HG02870 (cell line): ENCODE results near the gene SORCS2.

Experiments used
- ATAC-seq: cut with Tn5 transposase; IDR thresholded peaks from one replicate; pipeline ENCODE4 v1.9.1; 2021; ENCODE audit warnings: mild to moderate bottlenecking, moderate library complexity; ENCODE audit not compliant: unreplicated experiment

SORCS2 gene

DNA sequence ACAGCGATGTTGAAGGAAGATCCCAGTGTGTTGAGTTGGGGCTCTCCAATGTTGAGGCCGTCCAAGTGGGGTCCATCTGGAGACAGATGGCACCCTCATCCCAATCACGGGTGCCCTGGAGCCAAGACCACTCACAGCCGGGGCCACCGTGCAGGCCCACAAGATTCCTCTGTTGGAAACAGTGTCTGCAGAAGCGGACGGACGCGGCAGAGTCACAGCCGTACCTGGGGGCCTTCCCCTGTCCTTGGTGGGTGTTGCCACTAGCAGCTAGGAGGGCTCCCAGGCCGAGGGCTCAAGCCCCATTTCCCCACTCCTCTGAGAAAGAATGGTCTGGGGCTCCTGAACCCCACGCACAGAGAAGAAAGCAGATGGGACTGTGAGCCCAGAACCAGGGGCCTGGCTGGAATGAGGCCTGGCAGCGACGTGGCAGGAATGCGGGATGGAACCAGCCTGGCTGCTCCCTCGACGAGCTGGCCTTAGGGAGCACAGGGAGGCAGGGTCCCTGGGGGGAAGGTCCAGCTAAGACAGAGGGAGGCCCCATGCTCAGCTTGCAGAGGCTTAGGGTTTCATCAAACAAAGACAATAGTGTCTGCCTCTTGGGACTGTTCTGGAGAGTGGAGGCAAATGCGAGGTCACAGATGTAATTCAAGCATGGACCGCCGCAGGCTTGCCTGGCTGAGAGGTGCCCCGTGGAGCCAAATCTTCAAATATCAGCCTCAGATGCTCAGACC, 518.4 kb downstream of the SORCS2 start:
- no peak for ATAC-seq

DNA sequence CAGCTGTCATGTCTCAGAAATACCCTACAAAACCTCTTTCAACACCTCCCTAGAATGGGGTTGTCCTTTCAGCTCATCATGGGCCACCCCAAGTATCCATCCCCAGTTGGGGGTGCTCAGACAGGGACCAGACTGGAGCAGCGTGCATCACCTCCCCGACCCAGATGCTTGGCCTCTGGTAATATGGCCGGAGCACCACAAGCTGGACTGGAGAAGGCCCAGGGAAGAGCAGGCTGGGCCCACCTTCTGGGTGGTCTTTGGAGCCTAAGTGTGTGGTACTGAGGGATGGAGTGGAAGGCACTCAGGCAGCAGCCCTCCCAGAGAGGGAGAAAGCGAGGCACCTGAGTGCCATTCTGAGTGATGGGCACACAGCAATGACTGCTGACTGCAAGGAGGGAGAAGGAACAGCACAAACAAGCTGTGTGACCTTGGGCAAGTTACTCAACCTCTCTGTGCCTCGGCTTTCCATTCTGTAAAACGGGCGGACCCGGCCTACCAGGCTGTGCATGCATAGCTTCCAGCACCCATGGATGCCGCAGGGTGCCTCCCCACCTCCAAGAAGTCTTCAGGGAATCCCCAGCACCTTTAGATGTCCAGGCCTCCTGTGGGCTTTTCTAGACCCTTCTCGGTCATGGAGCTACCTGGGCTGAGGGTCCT, 519.1 kb downstream of the SORCS2 start:
- no peak for ATAC-seq

DNA sequence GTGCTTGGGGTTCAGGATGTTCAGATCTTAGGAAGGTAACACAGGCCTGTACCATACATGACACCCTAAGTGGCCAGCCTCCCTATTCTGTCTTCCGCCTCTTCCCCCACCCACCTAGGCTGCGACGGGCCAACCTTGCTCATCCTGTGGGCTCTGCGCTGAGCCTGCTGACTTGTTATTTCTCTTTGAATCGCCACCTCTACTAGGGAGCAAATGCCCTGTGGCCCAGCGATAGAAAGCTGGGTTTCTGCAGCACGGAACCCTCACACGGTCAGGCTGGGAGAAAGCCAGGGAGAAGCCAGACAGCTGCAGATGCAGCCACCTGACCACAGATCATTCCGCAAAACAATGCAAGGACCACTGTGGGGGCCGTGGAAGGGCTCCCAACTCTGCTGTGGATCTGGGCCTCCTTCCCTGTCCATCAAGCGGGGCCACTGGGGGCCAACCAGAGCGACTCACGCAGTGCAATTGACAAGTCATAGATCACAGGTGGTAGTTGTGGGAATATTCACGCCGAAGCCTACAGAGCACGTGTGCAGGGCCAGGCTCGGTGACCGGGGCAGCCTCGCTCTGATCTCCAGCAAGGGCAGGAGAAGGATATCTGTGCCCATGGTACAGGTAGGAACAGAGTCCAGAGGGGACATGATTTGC, 519.8 kb downstream of the SORCS2 start:
- no peak for ATAC-seq

DNA sequence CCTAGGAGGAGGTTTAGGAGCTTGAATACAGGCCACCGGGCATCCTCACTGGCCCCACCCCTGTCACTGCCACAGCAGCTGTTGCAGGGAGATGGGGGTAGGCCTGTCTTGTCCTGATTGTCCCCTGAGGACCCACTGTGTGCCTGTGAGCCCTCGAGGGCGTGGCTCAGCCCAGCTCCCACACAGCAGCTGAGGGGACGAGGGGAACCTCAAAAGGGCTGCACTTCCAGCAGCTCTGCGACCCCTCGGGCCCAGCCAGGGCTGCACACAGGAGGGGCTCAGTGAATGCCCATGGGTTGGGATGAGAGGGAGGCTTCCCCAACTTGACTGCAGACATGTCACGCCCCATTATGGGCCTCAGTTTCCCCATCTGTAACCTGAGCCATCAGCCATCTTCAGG, 521.4 kb downstream of the SORCS2 start:
- no peak for ATAC-seq

DNA sequence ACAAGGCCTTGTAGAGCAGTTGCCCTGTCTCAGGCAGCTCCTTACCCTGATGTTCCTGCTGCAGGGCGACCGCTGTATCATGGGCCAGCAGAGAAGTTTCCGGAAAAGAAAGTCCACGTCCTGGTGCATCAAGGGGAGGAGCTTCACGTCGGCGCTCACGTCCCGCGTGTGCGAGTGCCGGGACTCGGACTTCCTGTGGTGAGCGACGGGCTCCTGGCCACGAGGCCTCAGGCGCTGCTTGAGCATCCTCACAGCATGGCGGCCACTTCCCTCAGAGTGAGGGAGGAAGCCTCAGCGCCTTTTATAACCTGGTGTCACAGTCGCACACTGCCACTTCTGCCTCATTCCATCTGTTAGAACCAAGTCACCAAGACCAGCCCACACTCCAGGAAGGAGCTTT, 521.8 kb downstream of the SORCS2 start:
- ATAC-seq, result no peak

DNA sequence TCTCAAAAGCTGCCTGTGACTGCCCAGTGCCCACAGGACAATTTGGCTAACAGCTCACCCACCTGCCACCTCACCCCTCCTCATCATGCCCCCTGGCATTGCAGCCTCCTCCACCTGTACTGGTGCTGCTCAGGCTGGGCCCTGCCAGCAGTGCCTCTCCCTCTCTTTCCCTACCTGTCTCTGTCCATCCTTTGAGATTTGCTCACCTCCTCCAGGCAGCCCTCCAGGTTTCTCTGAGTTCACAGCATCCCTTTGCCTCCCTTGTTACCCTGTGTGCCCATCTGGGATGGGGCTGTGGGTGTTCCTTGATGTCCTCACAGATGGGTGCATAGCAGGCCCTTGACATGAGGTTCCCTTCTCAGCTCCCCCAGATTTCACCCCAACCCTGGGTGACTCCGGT, 522.4 kb downstream of the SORCS2 start:
- no peak for ATAC-seq

DNA sequence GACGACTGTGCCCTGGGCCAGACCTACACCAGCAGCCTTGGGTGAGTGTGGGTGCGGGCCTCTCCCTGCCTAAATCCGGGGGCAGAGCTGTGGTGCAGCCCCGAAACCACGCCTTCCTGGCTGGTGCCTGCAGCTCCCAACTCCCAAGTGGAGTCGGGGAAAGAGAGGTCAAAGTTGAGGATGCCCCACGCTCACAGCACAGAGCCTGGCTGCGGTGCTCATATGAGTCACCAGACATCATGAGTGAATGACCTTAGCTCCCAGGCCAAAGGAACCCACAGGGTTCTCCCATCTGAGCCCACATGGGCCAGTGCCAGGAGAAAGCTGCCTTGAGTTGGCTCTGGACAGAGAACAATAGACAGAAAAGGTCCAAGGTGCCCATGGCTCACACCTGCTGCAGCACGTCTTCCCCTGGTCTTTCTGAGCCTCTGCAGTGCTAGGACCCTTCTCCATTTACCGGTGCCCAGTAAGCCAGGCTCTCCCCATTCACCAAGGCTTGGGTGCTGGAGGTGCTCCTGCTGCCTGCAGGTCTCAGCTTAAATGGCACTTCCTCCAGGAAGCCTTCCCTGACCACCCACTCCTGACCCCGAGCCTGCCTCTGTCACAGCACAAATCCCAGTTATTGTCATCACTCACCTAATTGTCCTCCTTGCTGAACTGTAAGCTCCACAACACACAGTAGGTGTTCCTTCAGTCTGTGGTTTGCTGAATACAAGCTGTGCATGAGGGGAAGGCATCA, 523.1 kb downstream of the SORCS2 start:
- ATAC-seq, result no peak

DNA sequence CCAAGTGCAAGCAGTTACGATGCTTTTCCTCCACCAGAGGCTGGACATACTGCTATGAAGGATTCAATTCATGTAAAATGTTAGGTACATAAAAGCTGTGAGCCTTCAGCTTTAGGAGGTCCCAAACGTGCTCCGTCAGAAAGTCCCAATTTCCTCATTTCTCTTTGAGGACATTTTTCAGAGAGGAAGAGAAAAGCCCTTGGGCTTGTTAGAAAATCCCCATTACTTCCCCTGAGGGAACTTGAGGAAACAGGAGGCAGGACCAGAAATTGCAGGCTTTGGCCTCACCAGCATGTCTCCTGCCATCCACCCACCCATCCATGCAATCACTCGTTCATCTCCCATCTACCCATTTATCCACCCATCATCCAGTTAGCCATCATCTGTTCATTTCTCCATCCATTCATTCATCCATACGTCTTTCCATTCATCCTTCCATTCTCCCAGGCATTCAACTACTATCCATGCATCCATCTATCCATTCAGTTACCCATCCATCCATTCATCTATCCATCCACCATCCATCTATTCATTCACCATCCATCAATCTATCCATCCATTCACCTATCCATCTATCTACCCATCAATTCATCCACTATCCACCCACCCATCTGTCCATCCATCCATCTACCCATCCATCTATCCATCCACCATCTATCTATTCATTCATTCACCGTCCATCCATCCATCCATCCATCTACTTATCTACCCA, 523.8 kb downstream of the SORCS2 start:
- ATAC-seq, result no peak

DNA sequence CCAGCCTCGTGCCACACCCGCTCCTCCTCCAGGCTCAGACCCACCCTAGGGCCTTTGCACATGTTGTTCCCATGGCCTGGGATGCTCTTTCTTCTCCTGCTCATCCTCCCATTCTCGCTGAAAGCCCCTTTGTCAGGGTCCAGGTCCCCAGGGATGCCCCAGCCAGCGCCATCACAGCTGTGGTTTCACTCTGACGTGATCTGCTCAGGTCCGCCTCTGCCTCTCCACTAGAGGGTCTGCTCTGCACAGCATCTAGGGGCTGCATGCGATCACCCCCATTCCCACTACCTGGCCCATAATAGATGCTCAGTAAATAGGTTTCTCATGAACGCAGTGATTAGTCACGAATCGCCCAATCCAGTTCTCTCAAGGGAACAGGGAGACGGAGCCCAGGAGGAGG, 524.8 kb downstream of the SORCS2 start:
- ATAC-seq, result no peak

DNA sequence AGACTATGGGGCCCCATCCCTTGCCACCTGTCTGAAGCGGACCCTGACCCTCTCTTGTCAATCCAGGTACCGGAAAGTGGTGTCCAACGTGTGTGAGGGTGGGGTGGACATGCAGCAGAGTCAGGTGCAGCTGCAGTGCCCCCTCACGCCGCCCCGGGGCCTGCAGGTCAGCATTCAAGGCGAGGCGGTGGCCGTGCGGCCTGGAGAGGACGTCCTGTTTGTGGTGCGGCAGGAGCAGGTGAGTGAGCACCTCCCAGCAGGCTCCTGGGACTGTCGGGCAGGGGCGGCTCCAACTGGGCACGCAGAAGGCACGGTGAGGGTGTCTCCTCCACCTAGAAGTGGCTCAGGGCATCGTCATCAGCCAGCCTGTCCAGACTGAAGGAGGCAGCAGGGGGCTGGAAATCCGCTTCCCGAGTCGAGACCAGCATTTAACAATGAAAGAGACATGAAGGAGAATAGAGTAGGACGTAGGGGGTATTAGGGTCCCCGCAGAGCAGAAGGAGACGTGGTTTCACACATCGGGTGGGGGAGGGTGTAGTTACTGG, 525.7 kb downstream of the SORCS2 start:
- ATAC-seq, result no peak

DNA sequence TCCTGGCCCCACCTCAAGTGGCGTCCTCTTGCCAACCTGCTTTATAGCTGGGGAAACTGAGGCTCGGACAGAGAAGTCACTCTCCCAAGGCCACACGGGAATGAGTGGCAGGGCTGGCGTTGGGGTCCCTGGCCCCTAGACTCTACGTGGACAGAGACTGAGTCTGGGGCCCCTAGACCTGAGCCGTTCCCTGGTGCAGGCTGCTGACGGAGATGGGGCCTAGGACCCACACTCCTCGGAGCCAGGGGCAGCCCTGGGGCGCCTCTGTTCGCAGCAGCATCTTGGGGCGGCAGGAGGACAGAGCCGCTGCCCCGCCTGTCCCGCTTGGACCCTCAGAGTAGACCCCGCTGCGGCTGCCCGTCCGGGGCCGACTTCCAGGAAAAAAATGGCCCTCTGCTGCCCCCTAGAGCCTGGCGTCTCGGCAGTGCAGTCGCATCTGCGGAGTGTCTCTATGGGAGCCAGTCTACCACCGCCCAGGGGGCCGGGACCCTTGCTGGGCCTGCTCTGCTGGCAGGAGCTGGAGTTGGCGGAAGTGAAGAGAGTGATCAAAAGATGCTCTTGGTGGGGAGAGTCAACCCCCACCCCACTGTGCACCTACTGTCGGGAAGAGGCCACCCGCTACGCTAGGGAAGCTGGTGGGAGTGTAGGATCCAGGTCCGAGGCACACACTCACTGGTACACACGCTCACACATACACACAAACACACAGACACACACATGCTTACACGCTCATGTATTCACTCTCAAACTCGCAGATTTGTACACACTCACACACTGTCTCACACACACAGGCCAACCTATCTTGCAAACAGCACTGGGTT, 527.2 kb downstream of the SORCS2 start:
- no peak for ATAC-seq

DNA sequence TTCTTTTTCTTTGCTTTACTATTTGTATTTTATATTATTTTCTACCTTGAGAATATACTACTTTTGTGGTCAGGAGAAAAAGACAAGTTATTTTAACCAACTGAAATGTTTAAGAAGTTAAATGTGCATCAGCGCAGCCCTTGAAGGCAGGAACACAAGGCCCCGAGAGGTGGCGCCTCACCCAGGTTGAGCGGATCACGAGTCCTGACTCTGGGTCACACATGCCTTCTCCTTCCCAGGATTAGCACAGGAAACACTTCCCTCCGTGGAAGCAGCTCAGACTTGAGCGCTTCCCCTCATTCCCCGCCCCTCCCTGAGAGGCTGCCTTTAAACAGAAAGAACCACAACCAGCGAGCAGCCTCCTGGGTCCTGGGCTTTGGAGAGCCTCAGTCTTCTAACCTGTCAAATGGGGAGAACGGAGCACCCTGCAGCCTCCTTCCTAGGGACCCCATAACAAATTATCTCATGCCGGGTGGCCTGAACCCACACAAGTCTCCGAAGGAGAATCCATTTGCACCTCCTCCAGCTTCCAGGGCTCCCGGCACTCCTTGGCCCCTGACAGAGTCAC, 529.7 kb downstream of the SORCS2 start:
- ATAC-seq, result no peak

DNA sequence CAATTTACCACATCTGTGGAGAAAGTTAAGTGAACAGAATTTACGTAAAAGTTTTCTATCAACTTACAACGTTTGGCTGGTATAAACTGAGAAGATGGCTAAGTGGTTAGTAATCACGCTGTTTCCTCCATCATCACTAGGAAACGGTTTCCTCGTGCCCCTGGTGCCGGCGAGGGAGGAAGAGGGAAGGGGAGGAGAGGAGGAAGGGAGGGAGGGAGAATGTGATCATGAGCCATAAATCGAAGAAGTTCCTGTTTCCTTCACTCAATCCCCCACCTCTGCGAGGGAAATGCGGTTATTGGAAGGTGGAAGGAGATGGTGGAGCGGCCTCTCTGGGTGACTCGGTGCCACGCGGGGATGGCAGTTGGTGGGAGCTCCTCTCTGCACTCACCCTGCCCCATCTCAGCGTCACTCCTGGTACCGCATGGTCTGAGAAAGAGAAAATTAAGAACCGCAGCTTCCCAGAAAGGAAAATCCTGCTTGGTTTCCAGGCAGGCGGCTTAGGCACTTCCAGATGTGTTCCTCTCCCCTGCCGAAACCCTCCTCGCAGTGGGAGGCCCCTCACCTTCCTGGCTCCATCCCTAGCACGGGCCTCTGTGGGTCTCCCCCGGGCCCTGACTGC, 530.5 kb downstream of the SORCS2 start:
- no peak for ATAC-seq

DNA sequence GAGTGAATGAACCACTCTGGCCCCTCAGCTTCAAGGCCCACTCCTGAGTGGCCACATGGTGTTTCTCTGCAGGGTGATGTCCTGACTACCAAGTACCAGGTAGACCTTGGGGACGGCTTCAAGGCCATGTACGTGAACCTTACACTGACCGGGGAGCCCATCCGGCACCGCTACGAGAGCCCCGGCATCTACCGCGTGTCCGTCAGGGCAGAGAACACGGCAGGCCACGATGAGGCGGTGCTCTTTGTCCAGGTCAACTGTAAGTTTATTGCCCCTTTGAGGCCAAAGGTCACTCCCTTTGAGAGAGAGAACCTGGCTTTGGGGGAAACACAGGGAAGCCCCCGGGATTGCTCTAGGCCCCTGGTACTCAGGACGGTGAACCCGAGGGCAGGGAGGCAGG, 531.3 kb downstream of the SORCS2 start:
- ATAC-seq, result no peak

DNA sequence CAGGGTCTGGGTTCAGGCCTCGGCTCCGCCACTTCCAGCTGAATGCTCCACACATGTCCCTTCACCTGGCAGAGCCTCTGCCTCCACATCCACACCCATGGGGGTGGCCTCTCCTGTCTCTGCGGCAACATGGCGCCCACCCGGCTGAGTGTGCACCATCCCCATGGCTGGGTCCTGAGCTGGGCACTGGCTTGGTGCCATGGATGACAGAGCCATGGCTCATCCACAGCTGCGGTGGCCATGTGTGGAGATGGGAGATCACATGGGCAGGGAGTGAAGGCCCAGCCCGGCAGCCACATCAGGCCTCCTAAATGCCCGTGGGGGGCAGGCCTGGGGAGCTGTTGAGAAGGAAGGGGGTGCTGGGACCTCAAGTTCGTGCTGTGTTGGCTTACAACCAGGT, 533.6 kb downstream of the SORCS2 start:
- ATAC-seq, result no peak

DNA sequence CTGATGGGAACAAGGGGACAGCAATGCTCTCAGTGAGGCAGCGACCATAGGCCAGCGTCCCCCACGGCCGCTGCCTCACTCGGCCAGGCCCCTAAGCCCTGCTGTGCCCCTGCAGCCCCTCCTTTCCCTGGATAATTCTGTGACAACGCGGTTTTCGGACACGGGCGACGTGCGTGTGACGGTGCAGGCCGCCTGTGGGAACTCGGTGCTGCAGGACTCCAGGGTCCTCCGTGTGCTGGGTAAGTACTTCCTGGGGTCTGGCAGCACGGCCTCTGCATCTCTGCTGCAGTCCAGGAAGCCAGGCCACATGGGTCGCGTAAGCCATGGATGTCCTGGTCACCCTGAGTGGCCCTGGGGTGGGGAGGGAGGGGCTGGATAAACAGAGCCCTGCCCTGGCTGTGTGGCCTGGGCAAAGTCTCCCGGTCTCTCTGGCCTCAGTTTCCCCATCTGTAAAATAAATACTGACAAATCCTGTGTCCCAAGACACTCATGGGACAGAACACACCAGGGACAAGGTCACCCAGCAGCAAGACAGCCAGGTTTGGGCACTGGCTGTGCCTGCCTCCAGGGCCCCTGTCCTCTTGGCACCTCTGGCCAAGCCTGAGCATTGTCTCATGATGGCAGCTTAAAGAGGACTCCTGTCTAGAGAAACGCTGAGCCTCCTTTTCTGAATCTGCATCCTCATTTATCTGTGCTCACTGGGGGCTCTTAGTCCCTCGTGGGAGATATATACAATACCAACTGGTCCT, 534.5 kb downstream of the SORCS2 start:
- ATAC-seq, result no peak

DNA sequence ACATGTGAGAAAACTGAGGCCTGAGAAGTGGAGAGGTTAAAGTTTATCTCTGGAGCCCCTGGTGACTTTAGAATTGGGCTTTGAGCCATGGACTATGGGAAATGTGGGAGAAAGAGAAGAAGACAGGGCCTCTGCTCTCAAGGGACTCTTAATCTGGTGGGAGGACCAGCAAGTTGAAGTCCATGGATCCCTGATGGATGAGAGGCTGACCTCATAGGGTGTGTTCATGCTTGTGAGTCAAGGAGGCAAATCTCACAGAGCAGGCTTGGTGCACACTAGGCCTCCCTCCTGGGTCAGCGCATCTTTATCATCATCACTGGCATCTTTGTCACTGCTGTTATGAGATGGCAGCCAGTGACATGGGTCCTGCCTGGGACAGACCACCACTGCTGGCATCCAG, 535.4 kb downstream of the SORCS2 start:
- no peak for ATAC-seq

DNA sequence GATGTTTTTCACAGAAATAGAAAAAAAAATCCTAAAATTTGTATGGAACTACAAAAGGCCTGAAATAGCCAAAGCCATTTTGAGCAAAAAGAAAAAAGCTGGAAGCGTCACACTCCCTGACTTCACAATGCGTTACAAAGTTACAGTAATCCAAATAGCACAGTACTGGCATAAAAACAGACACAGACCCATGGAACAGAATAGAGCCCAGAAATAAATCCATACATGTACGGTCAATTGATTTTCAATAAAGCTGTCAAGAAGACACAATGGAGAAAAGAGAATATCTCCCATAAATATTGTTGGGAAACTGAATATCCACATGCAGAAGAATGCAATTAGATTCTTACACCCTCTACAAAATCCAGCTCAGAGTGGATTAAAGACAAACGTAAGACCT, 539.1 kb downstream of the SORCS2 start:
- ATAC-seq, result no peak
